Natural killer cell (primary cell): Measurements from ENCODE around the gene STK39. TPM values are rescaled to one million over a fixed set of nuclear protein-coding genes. Genes with fewer than 3 reads are reported as not detected.
A peak's percentile ranks its signal among the peaks of the same experiment; 100 is the strongest.
"Not testable (repeated sequence)": the region's sequence is repeated elsewhere in the genome, so short reads cannot be mapped to it uniquely, and the experiment has no call there.

Source experiments
- ATAC-seq, 3 donors: fragments of 150-1000 bp in 2 of 3; fragments of 200-7000 bp in 1 of 3; cut with Tn5 transposase; 1 replicate in 1 of 3; 2 replicates in 2 of 3; pipeline ENCODE4 v1.10.0; 2021; ENCODE audit warnings: mild to moderate bottlenecking in 2 of 3, moderate library complexity in 2 of 3
- DNase-seq, 2 donors: peaks; one replicate each; pipeline versions ENCODE4 v3.0.0 to v3.0.0-alpha.2; 2013 to 2021; ENCODE audit warnings: mixed read lengths in 1 of 2
- H3K27ac ChIP-seq: one replicate; pipeline ENCODE4 v1.5.1; 2013; ENCODE audit warnings: mild to moderate bottlenecking, low read length
- H3K27me3 ChIP-seq: one replicate; pipeline ENCODE4 v1.6.1; 2013; ENCODE audit warnings: low read length; ENCODE audit not compliant: control insufficient read depth, insufficient read depth
- H3K36me3 ChIP-seq: one replicate; pipeline ENCODE4 v1.6.1; 2013; ENCODE audit warnings: low read length; ENCODE audit not compliant: control insufficient read depth, insufficient read depth
- H3K4me1 ChIP-seq: one replicate; pipeline ENCODE4 v1.6.1; 2013; ENCODE audit warnings: low read length; ENCODE audit not compliant: control insufficient read depth, insufficient read depth
- H3K4me3 ChIP-seq: one replicate; pipeline ENCODE4 v1.5.1; 2013; ENCODE audit warnings: low read length
- H3K9me3 ChIP-seq: one replicate; pipeline ENCODE4 v1.6.1; 2013; ENCODE audit warnings: low read length; ENCODE audit not compliant: control insufficient read depth, insufficient read depth
- H3K27ac Mint-ChIP-seq, 2 donors: one replicate each; pipeline ENCODE4 v1.8.0; 2022; ENCODE audit warnings: mild to moderate bottlenecking in 2 of 2, mixed read lengths in 2 of 2, moderate library complexity in 1 of 2
- H3K27me3 Mint-ChIP-seq, 2 donors: one replicate each; pipeline ENCODE4 v1.8.0; 2022; ENCODE audit warnings: low read depth in 2 of 2, mixed read lengths in 2 of 2
- H3K36me3 Mint-ChIP-seq: one replicate; pipeline ENCODE4 v1.8.0; 2022; ENCODE audit warnings: mixed read lengths
- H3K4me1 Mint-ChIP-seq, 2 donors: one replicate each; pipeline ENCODE4 v1.8.0; 2022; ENCODE audit warnings: mixed read lengths in 2 of 2
- H3K4me3 Mint-ChIP-seq: one replicate; pipeline ENCODE4 v1.8.0; 2022; ENCODE audit warnings: mild to moderate bottlenecking, moderate library complexity, mixed read lengths
- H3K9me3 Mint-ChIP-seq, 2 donors: one replicate each; pipeline ENCODE4 v1.8.0; 2022; ENCODE audit warnings: mixed read lengths in 2 of 2
- CTCF ChIP-seq: fragments of 200-600 bp; IDR thresholded peaks from one replicate; pipeline ENCODE4 v1.8.0; 2022; ENCODE audit warnings: antibody characterized with exemption
- WGBS: methylation state at CpG from one replicate; pipeline ENCODE4 v1.1.7; 2013; ENCODE audit warnings: missing lambda C conversion rate; ENCODE audit not compliant: insufficient coverage; 5-methylcytosine and 5-hydroxymethylcytosine counted together
- intact Hi-C: fragments of 100-400 bp; cut with micrococcal nuclease; formaldehyde crosslinking; loops from one replicate; pipeline ENCODE4 v1.14.2; 2022
- total RNA-seq, 4 donors: library from RNA; stranded (reverse); fragments of 120-200 nt in 1 of 4; gene quantifications; one replicate each; pipeline versions ENCODE4 v1.2.3 to v1.2.4, GENCODE V29; 2013 to 2022

Gene STK39
- total RNA-seq, 3 donors from 2014 or later (not counting 1 experiment from before 2014, with no cell fraction given) = 53.3 to 79.3 (median 66.6) TPM

GRCh38 chr2:168130346-168130745 is 117.0 kb downstream of the STK39 start:
- no peak for TF ChIP-seq CTCF
- no peak overlapping the region for H3K4me3 Mint-ChIP-seq
- ATAC-seq = no peak
- no peaks in the 10 kb centered on the region for H3K27me3 ChIP-seq
- H3K36me3 ChIP-seq = peaks cover 39% of the 10 kb centered on the region
- no peaks in the 10 kb centered on the region for H3K4me1 ChIP-seq
- no peaks in the 10 kb centered on the region for H3K9me3 Mint-ChIP-seq
- H3K27ac ChIP-seq = no peak overlapping the region
- no peak for DNase-seq
- H3K27ac Mint-ChIP-seq = peak overlapping the region; percentile 39 to 53
- no peaks in the 10 kb centered on the region for H3K9me3 ChIP-seq
- H3K4me3 ChIP-seq = no peak overlapping the region
- H3K27me3 Mint-ChIP-seq = no peaks in the 10 kb centered on the region
- H3K4me1 Mint-ChIP-seq = peaks cover 33 to 40% of the 10 kb centered on the region in 2 donors
- intact Hi-C loops = no loop called here
- H3K36me3 Mint-ChIP-seq = peaks cover 7% of the 10 kb centered on the region

GRCh38 chr2:168127371-168127770 is 120.0 kb downstream of the STK39 start:
- no peak overlapping the region for H3K27ac ChIP-seq
- H3K4me1 Mint-ChIP-seq = peaks cover 33 to 38% of the 10 kb centered on the region in 2 donors
- H3K27me3 Mint-ChIP-seq = no peaks in the 10 kb centered on the region
- ATAC-seq = no peak
- no peaks in the 10 kb centered on the region for H3K36me3 Mint-ChIP-seq
- peak overlapping the region in 1 of 2 donors; percentile 3 for H3K27ac Mint-ChIP-seq
- DNase-seq = no peak
- no peaks in the 10 kb centered on the region for H3K9me3 Mint-ChIP-seq
- H3K9me3 ChIP-seq = no peaks in the 10 kb centered on the region
- no peak overlapping the region for H3K4me3 Mint-ChIP-seq
- TF ChIP-seq CTCF = no peak
- 100% methylated on average over 3 of the region's 4 CpGs for WGBS
- H3K4me1 ChIP-seq = no peaks in the 10 kb centered on the region
- no peak overlapping the region for H3K4me3 ChIP-seq
- intact Hi-C loops = no loop called here
- no peaks in the 10 kb centered on the region for H3K27me3 ChIP-seq
- peaks cover 40% of the 10 kb centered on the region for H3K36me3 ChIP-seq

GRCh38 chr2:168122210-168122609 is 125.2 kb downstream of the STK39 start:
- H3K4me3 ChIP-seq, H3K27me3 Mint-ChIP-seq, ATAC-seq, H3K27ac ChIP-seq, H3K27me3 ChIP-seq, DNase-seq, H3K36me3 Mint-ChIP-seq, H3K4me1 ChIP-seq, H3K9me3 ChIP-seq, H3K9me3 Mint-ChIP-seq, H3K4me3 Mint-ChIP-seq, intact Hi-C loops, H3K27ac Mint-ChIP-seq: not testable (repeated sequence)
- WGBS = no CpG with 5 or more reads among the region's 1 CpG
- peaks cover 42% of the 10 kb centered on the region for H3K36me3 ChIP-seq
- H3K4me1 Mint-ChIP-seq = peaks cover 11 to 16% of the 10 kb centered on the region in 2 donors

GRCh38 chr2:168120730-168121129 is 126.7 kb downstream of the STK39 start:
- 97% methylated on average over 3 of the region's 3 CpGs for WGBS
- H3K4me3 ChIP-seq = no peak overlapping the region
- H3K4me1 Mint-ChIP-seq = peaks cover 13% of the 10 kb centered on the region in 2 donors
- ATAC-seq (no peak), DNase-seq (no peak)
- no peak overlapping the region for H3K4me3 Mint-ChIP-seq
- H3K27me3 Mint-ChIP-seq = no peaks in the 10 kb centered on the region
- TF ChIP-seq CTCF = no peak
- H3K27ac Mint-ChIP-seq = no peak overlapping the region
- peaks cover 6% of the 10 kb centered on the region for H3K4me1 ChIP-seq
- no peaks in the 10 kb centered on the region for H3K36me3 Mint-ChIP-seq
- intact Hi-C loops = no loop called here
- no peaks in the 10 kb centered on the region for H3K27me3 ChIP-seq
- no peaks in the 10 kb centered on the region for H3K9me3 ChIP-seq
- H3K27ac ChIP-seq = no peak overlapping the region
- no peaks in the 10 kb centered on the region for H3K9me3 Mint-ChIP-seq
- H3K36me3 ChIP-seq = peaks cover 38% of the 10 kb centered on the region
